HL-60/S4 treated with retinoic acid at 250 ng/mL for 4 days and 3 days (cell line): ENCODE data around the gene MTCL1.

Experiments used
- in situ Hi-C: fragments of 300-500 bp; cut with MboI; formaldehyde crosslinking; loops from 2 replicates; pipeline ENCODE4 v1.7.0; 2022; ENCODE audit warnings: low sequenced_read_pairs

Gene MTCL1

GRCh38 chr18:8686611-8687010, 18.7 kb upstream of the MTCL1 start:
- in situ Hi-C loops: no loop called here

- in situ Hi-C loops: no loop called here
Measured at GRCh38 chr18:8688216-8688800, 17.0 kb upstream of the MTCL1 start.

- in situ Hi-C loops: no loop called here
Measured at GRCh38 chr18:8688816-8689215, 16.5 kb upstream of the MTCL1 start.

- in situ Hi-C loops: no loop called here
Measured at GRCh38 chr18:8689517-8689916, 15.8 kb upstream of the MTCL1 start.

GRCh38 chr18:8694891-8695290, 10.5 kb upstream of the MTCL1 start:
- in situ Hi-C loops: no loop called here

GRCh38 chr18:8695932-8696517, 9.3 kb upstream of the MTCL1 start:
- in situ Hi-C loops: no loop called here

GRCh38 chr18:8696749-8697211, 8.6 kb upstream of the MTCL1 start:
- in situ Hi-C loops: no loop called here

- in situ Hi-C loops: no loop called here
Measured at GRCh38 chr18:8699126-8699525, 6.2 kb upstream of the MTCL1 start.

GRCh38 chr18:8699948-8700347, 5.4 kb upstream of the MTCL1 start:
- in situ Hi-C loops: no loop called here

GRCh38 chr18:8701546-8702118, 3.7 kb upstream of the MTCL1 start:
- in situ Hi-C loops: no loop called here

GRCh38 chr18:8702668-8703067, 2.7 kb upstream of the MTCL1 start:
- in situ Hi-C loops: no loop called here

GRCh38 chr18:8703092-8703709, 2.2 kb upstream of the MTCL1 start:
- in situ Hi-C loops: no loop called here

- in situ Hi-C loops: no loop called here
Measured at GRCh38 chr18:8703781-8704301, 1.5 kb upstream of the MTCL1 start.

GRCh38 chr18:8704361-8705237, 757 bp upstream of the MTCL1 start:
- in situ Hi-C loops: no loop called here

- in situ Hi-C loops: no loop called here
Measured at GRCh38 chr18:8705961-8706790, 820 bp downstream of the MTCL1 start.

GRCh38 chr18:8706791-8707555, 1.6 kb downstream of the MTCL1 start:
- in situ Hi-C loops: no loop called here

- in situ Hi-C loops: no loop called here
Measured at GRCh38 chr18:8707556-8708300, 2.4 kb downstream of the MTCL1 start.

- in situ Hi-C loops: no loop called here
Measured at GRCh38 chr18:8708670-8709069, 3.3 kb downstream of the MTCL1 start.
